IPS-18c (cell line): ENCODE data around the gene ZNF483.
A peak's percentile ranks its signal among the peaks of the same experiment; 100 is the strongest.
"Not testable (repeated sequence)": the region's sequence is repeated elsewhere in the genome, so short reads cannot be mapped to it uniquely, and the experiment has no call there.

Experiments
- H3K4me3 ChIP-seq: 2 replicates; pipeline ENCODE4 v1.7.0; 2013; ENCODE audit warnings: low read depth, mild to moderate bottlenecking, low read length, moderate library complexity; ENCODE audit not compliant: insufficient read depth
- H3K9me3 ChIP-seq: one replicate; pipeline ENCODE4 v1.6.1; 2013; ENCODE audit warnings: mild to moderate bottlenecking, low read length, moderate library complexity; ENCODE audit not compliant: control insufficient read depth, insufficient read depth

The ZNF483 gene

GRCh38 chr9:111598733-111599091 is 73.7 kb downstream of the ZNF483 start:
- Histone ChIP-seq H3K9me3 (no peaks in the 10 kb centered on the region), H3K4me3 (peak overlapping the region; percentile 77)

GRCh38 chr9:111599092-111599954 is 74.3 kb downstream of the ZNF483 start, which contains the start of gene PTGR1:
Gene PTGR1 (minus strand): TSS chr9:111599647. CDS start chr9:111597422, 2,225 bp downstream.
- H3K4me3 ChIP-seq = peak within 1 kb of the TSS; percentile 77
- H3K9me3 ChIP-seq = no peaks in the 10 kb centered on the region

- peak overlapping the region; percentile 77 for H3K4me3 ChIP-seq
These were observed 75.0 kb downstream of the ZNF483 start for GRCh38 chr9:111599955-111600343.

DNA sequence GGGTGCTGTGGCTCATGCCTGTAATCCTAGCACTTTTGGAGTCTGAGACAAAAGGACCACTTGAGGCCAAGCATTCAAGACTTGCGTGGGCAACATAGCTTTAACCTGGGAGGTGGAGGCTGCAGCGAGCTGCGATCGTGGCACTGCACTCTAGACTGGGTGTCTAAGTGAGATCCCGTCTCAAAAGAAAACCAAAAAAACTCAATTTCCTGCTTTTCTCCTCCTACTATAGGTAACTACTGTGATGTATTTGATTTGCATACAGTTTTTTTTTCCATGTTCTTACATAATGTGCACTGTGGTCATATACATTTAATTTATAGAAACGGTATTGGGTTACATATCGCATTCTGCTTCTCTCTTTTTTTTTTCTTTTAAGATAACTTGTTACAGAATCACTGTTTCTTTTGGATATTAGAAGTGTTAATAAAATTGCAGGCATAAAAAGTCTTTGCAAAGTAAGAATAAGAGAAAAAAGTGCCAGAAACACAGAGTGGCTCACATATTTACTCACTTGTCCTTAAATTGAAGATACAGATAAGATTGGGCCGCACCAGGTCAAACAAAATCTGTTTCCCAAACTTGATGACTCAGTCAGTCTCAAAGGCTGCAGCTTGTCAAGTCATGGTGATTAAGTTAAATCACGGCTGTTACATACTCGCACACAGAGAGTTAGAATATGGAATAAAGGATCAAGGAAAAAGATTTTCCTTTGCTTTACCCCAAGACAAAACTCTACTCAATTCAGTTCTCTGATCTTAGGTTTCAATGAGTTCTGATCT is 76.4 kb downstream of the ZNF483 start:
- Histone ChIP-seq H3K9me3 (no peaks in the 10 kb centered on the region), H3K4me3 (no peak overlapping the region)

More at GRCh38 chr9:111599955-111600343, 75.0 kb downstream of the ZNF483 start:
- no peaks in the 10 kb centered on the region for H3K9me3 ChIP-seq

DNA sequence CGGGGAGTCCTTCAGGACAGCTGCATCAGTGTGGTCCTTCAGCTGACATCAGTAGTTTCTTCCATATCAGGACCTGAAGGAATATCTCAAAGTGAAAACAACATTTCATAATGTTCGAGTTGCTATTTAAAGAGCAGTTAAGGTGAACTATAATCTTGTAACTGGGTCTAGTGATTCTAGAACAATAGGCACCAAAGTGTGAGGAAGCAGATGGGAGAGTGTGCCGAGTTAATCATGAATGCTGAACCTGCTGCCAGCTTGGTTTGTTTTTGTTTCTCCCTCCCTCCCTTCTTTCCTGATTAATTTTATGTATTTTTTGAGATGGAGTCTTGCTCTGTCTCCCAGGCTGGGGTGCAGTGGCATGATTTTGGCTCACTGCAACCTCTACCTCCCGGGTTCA is 78.1 kb downstream of the ZNF483 start:
- no peaks in the 10 kb centered on the region for H3K9me3 ChIP-seq
- no peak overlapping the region for H3K4me3 ChIP-seq

GRCh38 chr9:111604054-111604615 is 79.2 kb downstream of the ZNF483 start:
- H3K4me3 ChIP-seq = no peak overlapping the region

GRCh38 chr9:111605041-111605559 is 80.1 kb downstream of the ZNF483 start:
- no peak overlapping the region for H3K4me3 ChIP-seq

More at GRCh38 chr9:111604054-111604615, 79.2 kb downstream of the ZNF483 start:
- no peaks in the 10 kb centered on the region for H3K9me3 ChIP-seq

DNA sequence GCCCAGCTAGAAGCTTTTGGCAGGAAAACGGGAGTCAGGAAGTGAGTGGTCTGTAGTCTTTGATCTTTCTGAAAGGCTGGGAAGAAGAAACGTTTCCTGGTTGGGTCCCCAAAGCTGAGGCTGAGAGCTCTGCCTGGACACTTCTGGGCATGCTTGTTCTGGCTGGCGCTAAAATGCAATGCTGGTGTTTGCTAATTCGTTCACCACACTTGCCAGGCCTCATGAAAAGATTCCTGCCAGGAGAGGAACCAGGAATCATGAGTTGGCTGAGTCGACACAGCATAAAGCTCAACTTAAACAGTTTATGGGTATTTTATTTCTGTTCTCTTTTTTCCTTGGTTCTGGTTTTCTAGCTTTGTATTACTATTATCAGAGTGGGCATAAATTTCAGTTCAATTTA is 85.2 kb downstream of the ZNF483 start:
- no peaks in the 10 kb centered on the region for H3K9me3 ChIP-seq
- no peak overlapping the region for H3K4me3 ChIP-seq

More at GRCh38 chr9:111605041-111605559, 80.1 kb downstream of the ZNF483 start:
- H3K9me3 ChIP-seq = no peaks in the 10 kb centered on the region

- Histone ChIP-seq H3K4me3 (no peak overlapping the region), H3K9me3 (no peaks in the 10 kb centered on the region)
These were observed 85.9 kb downstream of the ZNF483 start for GRCh38 chr9:111610845-111611244.

- no peak overlapping the region for H3K4me3 ChIP-seq
- peaks cover 2% of the 10 kb centered on the region for H3K9me3 ChIP-seq
These were observed 88.6 kb downstream of the ZNF483 start for GRCh38 chr9:111613436-111614040.

DNA sequence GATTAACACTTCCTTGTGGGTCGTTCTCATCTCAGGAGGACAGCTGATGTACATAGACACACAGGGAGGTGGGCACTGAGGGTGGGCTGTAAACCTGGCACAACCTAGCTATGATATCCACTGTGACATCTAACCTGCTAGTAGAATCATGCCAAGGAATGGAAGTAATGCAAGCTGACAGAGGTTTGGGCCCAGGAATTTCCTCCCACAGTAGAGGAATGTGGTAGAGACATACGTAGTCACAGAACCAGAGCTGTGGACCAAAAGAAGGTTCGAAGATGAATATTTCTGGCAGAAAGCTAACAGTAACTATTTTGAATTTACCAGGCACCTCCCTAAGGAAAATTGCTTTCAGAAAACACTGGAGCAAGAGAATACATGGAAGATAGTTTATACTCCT is 90.9 kb downstream of the ZNF483 start:
- H3K4me3 ChIP-seq = no peak overlapping the region
- peaks cover 2% of the 10 kb centered on the region for H3K9me3 ChIP-seq

DNA sequence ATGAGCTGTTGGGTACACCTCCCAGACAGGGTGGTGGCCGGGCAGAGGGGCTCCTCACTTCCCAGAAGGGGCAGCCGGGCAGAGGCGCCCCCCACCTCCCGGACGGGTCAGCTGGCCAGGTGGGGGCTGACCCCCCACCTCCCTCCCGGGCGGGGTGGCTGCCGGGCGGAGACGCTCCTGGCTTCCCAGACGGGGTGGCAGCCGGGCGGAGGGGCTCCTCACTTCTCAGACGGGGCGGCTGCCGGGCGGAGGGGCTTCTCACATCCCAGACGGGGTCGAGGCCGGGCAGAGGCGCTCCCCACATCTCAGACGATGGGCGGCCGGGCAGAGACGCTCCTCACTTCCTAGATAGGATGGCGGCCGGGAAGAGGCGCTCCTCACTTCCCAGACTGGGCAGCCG is 92.4 kb downstream of the ZNF483 start:
- not testable (repeated sequence) for H3K4me3 ChIP-seq, H3K9me3 ChIP-seq

- H3K4me3 ChIP-seq = no peak overlapping the region
These were observed 97.0 kb downstream of the ZNF483 start for GRCh38 chr9:111621895-111622480.

GRCh38 chr9:111622626-111623025 is 97.6 kb downstream of the ZNF483 start:
- peaks cover 2% of the 10 kb centered on the region for H3K9me3 ChIP-seq
- H3K4me3 ChIP-seq = no peak overlapping the region

More at GRCh38 chr9:111621895-111622480, 97.0 kb downstream of the ZNF483 start:
- H3K9me3 ChIP-seq = peaks cover 2% of the 10 kb centered on the region
